Astrocyte of the cerebellum (primary cell): ENCODE results near the gene TBC1D16.

ENCODE experiments used
- DNase-seq: peaks from one replicate; pipeline ENCODE4 v3.0.0-alpha.2; 2011; ENCODE audit warnings: low read depth
- H3K4me3 ChIP-seq: 2 replicates; pipeline ENCODE4 v1.5.1; 2011; ENCODE audit warnings: mild to moderate bottlenecking, low read depth, low read length, moderate library complexity
- CTCF ChIP-seq: IDR thresholded peaks from 2 replicates; pipeline ENCODE4 v1.5.1; 2012; ENCODE audit warnings: low read length, low read depth, moderate library complexity, mild to moderate bottlenecking; ENCODE audit errors: missing control alignments
- in situ Hi-C: cut with HindIII; loops from 2 replicates; pipeline ENCODE4 v1.10.0; 2017; ENCODE audit warnings: low sequenced_read_pairs

Gene TBC1D16

GRCh38 chr17:80064696-80065095 lies 29.0 kb upstream of the TBC1D16 start:
- no peak for DNase-seq
- TF ChIP-seq CTCF, result no peak
- H3K4me3 ChIP-seq, result no peak overlapping the region
- in situ Hi-C loops, result no loop called here

GRCh38 chr17:80063830-80064585 lies 28.3 kb upstream of the TBC1D16 start:
- H3K4me3 ChIP-seq, result no peak overlapping the region
- no peak for TF ChIP-seq CTCF
- peak; percentile 9 for DNase-seq
- in situ Hi-C loops, result no loop called here

- no peak overlapping the region for H3K4me3 ChIP-seq
- in situ Hi-C loops, result no loop called here
- no peak for DNase-seq
- TF ChIP-seq CTCF, result no peak
These were observed 25.7 kb upstream of the TBC1D16 start for GRCh38 chr17:80061421-80061820.

- no peak for TF ChIP-seq CTCF
- no peak for DNase-seq
- in situ Hi-C loops, result no loop called here
- H3K4me3 ChIP-seq, result no peak overlapping the region
These were observed 25.0 kb upstream of the TBC1D16 start for GRCh38 chr17:80060644-80061043.

- no peak for DNase-seq
- in situ Hi-C loops, result no loop called here
- no peak for TF ChIP-seq CTCF
- no peak overlapping the region for H3K4me3 ChIP-seq
These were observed 22.8 kb upstream of the TBC1D16 start for GRCh38 chr17:80058311-80058955.

- H3K4me3 ChIP-seq, result no peak overlapping the region
- DNase-seq, result no peak
- no peak for TF ChIP-seq CTCF
- in situ Hi-C loops, result no loop called here
These were observed 19.9 kb upstream of the TBC1D16 start for GRCh38 chr17:80055597-80055996.
